ENCODE results near the gene UQCR11.

DNA sequence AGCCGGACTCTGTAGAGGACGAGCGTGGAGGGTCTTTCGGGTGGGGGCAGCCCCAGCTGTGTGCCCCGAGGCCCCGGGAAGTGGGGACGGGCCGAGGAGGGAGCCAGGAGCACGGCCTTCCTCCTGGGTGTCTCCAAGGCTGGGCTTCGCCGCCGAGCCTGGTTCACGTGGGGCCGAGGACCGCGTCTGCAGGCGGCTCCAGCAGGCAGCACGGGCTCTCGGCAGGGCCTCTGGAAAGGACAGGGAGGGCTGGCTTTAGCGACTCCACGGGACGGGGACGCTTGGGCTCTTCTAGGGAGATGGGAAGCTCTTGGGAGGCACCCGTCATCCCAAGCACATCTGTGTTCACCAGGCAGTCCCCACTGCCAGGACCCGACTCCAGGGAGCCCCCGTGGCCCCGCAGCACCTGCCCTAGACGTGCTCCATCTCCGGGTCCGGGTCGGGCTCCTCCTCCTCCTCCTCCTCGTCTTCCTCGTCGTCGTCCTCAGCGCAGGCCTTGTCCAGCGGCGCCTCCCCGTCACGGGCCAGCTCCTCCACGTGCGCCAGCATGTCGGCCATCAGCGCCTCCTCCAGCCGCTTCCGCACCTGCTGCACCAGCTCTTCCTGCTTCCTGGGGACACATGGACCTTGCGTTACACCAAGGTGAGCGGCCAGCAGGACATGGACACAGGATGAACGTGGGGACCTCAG lies 27.2 kb downstream of the UQCR11 start:
- TF ChIP-seq GATA3 (IDR thresholded peaks at IDR 0.05; ENCODE audit: low read depth, low read length) (no peak), GATA2 (IDR thresholded peaks at IDR 0.05; ENCODE audit: low read depth, low read length) (no peak)
